ENCODE results near the gene CREB1.

- TF ChIP-seq CTCF (IDR thresholded peaks at IDR 0.05) (no peak), POLR2AphosphoS5 (IDR thresholded peaks at IDR 0.05) (no peak), POLR2A (IDR thresholded peaks at IDR 0.05; ENCODE audit: low read depth) (no peak), EP300 (IDR thresholded peaks at IDR 0.05) (no peak)
Observed at GRCh38 chr2:207565736-207566500, 36.2 kb downstream of the CREB1 start.
